Bronchus fibroblast of lung (primary cell): ENCODE results near the gene INTS13. TPM values are rescaled to one million over a fixed set of nuclear protein-coding genes. Genes with fewer than 3 reads are reported as not detected.

Experiments
- total RNA-seq: library from RNA; depleted of rRNA; stranded (reverse); fragments of >200 nt; gene quantifications from 2 replicates; pipeline ENCODE4 v1.2.3, GENCODE V29; 2015

INTS13 gene, protein sequence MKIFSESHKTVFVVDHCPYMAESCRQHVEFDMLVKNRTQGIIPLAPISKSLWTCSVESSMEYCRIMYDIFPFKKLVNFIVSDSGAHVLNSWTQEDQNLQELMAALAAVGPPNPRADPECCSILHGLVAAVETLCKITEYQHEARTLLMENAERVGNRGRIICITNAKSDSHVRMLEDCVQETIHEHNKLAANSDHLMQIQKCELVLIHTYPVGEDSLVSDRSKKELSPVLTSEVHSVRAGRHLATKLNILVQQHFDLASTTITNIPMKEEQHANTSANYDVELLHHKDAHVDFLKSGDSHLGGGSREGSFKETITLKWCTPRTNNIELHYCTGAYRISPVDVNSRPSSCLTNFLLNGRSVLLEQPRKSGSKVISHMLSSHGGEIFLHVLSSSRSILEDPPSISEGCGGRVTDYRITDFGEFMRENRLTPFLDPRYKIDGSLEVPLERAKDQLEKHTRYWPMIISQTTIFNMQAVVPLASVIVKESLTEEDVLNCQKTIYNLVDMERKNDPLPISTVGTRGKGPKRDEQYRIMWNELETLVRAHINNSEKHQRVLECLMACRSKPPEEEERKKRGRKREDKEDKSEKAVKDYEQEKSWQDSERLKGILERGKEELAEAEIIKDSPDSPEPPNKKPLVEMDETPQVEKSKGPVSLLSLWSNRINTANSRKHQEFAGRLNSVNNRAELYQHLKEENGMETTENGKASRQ
- 27.4 and 30.8 TPM in 2 replicates for total RNA-seq

DNA sequence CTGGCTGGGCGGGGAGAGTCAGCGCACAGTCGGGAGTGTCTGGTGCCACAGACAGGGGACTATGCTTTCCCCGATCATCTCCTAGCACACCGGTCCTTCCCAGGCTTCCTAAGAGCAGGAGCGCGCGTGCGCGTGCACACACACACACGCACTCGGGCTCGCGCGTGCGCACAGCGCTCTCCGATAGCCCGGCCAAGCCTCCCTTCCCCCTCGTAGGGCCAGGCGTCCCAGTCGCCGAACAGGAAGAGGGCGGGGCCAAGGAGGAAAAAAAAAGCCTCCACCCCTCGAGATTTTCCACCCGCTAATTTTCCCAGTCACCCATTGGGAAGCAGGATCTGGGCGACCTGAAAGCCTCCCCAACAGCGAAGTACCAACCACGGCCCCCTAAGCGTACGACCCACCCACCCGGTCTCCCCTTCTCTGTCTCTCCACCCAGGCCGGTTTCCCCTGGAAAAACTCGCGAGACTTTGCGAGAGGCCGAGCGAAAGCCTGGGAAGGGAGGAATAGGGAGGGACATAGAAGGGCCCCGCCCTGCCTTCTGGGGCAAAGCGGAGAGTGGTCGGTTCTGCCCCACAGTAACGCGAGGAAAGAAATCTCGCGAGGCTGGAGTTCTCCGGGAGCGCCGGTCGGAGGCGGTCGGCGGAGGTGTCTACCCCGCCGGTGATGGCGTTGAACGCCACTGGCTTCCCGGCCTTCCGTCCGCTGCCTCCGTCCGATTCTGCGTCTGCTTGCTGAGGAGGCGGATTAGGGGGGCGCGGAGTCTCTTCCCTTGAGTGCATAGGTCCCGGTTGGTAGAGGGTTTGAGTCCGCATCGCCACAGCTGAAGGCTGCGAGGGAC is at the start of gene INTS13, which contains the start of gene FGFR1OP2:
Gene INTS13, minus strand, starts transcription at position 119 of the 838 bp plus-strand sequence. CDS start 1,178 bp downstream, outside the sequence.
Gene FGFR1OP2, plus strand, starts transcription at position 608 of the 838 bp plus-strand sequence. CDS start 15,689 bp downstream, outside the sequence.

Other genes with a start within 250 kb of the INTS13 start
- gene ITPR2, start 104.8 kb downstream of the INTS13 start, total RNA-seq: 3.6 and 5.0 TPM in 2 replicates
- gene FGFR1OP2, start 489 bp upstream of the INTS13 start, total RNA-seq: 21.9 and 31.8 TPM in 2 replicates
- 42.9 and 47.4 TPM in 2 replicates for gene TM7SF3, start 76.4 kb upstream of the INTS13 start, total RNA-seq
- 32.0 and 36.1 TPM in 2 replicates for gene MED21, start 84.6 kb upstream of the INTS13 start, total RNA-seq
- gene C12orf71, start 144.6 kb upstream of the INTS13 start, total RNA-seq: not detected in 2 replicates